ENCODE data around the gene LY86.

Gene LY86

DNA sequence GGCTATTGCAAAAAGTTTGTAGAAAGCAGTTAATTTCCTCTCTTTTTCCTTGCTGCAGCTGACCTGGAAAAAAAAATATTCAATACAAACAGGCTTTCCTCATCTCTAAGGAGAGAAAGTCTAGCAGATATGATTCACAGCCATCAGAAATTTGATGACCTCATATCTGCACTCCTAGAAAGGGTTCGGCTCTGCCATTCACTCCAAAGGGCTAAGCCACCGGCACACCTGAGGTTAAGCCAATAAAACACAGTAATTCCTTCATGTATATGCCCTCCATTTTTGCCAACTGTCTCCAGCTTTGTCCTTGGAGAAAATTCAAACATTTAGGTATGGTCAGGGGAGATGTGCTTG, 18.7 kb upstream of the LY86 start:
- H3K4me3 ChIP-seq (ENCODE audit: low read depth, low read length) = no peak overlapping the region

DNA sequence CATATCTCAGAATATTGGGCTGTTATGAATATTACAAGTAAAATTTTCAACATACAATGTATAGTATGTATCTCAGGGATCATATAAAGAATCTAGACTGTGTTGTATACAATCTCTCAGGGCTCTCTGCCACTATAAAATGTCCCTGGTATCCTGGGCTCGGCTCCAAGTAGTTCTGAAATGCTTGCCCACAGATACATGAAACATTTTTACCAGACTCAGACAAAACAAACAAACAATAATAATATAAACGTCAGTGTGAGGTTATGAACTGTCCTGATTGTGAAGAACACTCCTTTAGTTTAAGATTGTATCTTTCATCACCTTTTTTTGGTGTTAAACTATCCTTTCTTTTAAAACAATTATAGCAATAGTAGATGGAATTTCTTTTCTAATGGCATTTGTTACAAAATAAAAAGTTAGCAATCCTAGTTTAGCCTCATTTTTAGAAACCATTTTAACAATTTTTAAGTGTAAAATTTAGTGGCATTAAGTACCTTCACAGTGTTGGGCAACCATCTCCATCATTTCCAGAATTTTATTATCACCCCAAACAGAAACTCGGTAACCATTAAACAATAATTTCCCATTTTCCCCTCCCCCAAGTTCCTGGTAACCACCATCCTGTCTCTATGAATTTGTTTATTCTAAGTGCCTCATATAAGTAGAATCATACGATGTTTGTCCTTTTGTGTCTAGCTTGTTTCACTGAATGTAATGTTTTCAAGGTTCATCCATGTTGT, 17.4 kb upstream of the LY86 start:
- H3K4me3 ChIP-seq (ENCODE audit: low read depth, low read length) = no peak overlapping the region

DNA sequence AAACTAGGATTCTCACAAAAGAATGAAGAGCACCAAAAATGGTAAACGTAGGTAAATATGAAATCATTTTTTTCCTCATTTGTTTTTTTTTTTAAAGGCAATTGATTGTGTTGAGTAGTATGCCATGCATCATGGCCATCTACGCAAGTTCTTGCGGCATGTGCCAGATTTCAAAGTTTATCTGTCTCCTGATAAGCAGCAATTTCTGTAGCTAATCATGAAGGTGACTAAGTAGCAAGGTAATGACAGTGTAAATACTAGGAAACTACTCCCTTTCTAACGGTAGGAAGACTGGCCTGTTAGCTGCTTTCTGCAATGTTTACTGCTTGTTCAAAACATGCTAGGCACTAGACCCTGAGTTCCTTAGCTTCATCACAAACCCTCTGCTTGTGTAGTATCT, 13.4 kb upstream of the LY86 start:
- no peak overlapping the region for H3K4me3 ChIP-seq (ENCODE audit: low read depth, low read length)

DNA sequence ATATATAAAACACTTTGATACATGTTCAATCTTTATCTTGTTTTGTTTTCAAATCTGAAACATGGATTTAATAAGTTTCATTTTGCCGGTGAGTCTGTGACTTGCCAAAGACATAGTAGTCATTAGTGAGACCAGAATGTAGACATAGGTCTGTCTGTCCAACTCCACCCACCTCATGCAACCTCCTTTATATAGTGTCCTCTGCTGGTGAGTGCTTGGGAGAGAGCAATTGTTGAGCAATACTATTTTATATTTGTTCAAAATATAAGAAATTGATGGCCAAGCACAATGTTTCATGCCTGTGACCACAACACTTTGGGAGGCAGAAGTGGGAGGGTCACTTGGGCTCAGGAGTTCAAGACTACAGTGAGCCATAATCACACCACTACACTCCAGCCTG, 10.8 kb upstream of the LY86 start:
- H3K4me3 ChIP-seq (ENCODE audit: low read depth, low read length) = no peak overlapping the region

DNA sequence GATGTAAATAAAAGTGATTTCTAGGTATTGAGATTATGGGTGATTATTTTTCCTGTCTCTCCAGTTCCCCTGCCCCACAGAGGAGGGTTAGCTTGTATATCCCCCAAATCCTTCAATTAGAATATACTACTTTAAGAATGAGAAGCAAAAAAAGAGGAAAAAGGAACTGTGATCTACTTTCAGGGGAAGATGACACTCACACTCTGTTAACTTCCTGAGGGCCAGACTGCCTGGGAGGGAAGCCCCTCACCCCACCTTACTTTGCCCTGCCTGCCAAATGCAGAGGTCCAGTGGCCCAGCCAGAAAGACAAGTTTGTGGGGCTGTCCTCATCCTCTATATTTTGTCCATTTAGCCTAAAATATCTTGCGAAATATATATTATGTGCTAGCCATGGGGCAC, 9.2 kb upstream of the LY86 start:
- no peak overlapping the region for H3K4me3 ChIP-seq (ENCODE audit: low read depth, low read length)

DNA sequence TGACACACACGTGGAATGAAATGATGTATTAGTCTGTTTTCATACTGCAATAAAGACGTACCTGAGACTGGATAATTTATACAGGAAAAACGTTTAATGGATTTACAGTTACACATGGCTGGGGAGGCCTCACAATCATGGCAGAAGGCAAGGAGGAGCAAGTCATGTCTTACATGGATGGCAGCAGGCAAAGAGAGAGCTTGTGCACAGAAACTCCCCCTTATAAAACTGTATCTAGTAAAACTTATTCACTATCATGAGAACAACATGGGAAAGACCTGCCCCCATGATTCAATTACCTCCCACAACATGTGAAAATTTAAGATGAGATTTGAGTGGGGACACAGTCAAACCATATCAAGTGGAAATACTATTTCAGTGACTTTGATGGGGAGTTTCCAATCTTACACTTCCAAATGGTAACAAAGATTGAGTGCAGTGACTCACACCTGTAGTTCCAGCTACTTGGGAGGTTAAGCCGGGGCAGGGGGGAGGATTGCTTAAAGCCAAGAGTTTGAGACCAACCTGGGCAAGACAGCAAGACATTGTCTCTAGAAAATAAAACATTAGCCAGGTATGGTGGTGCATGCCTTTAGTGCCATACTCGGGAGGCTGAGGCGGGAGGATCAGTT, 8.2 kb upstream of the LY86 start:
- H3K4me3 ChIP-seq (ENCODE audit: low read depth, low read length) = no peak overlapping the region

DNA sequence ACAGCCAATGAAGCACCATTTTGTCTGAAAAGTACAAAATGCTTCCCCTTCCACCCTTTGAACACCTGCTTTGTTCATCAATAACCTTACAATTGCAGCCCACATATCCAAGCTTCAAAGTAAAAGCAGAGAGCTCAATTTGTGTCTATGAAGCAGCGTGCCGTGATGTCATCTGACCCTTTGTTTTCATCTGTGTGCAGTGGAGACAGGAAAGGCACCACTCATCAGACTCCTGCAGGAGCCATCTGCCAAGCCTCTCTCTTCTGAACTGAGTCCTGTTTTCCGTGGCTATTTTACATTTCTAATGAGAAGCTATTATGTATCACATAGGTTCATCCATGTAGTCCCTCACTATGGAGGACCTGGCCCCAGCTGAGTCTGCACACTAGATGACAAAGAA, 7.5 kb upstream of the LY86 start:
- H3K4me3 ChIP-seq (ENCODE audit: low read depth, low read length) = no peak overlapping the region

DNA sequence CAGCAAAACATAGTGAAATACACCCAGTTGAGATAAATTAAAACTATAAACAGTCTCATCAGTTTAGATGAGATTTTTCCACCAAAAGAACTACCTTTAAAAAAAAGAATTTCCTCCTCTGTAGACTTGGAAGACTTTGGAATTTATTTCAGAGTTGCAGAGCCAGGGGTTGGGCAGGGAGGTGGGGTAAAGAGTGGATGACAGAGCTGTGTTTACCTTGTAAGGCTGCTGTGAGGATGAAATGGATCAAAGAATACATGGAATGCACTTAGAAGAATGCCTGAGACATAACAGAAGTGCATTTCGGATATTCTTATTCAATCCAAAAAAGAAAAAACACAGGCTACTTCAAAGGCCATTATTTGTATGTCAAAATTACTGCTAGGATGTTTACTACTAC, 6.4 kb upstream of the LY86 start:
- no peak overlapping the region for H3K4me3 ChIP-seq (ENCODE audit: low read depth, low read length)

DNA sequence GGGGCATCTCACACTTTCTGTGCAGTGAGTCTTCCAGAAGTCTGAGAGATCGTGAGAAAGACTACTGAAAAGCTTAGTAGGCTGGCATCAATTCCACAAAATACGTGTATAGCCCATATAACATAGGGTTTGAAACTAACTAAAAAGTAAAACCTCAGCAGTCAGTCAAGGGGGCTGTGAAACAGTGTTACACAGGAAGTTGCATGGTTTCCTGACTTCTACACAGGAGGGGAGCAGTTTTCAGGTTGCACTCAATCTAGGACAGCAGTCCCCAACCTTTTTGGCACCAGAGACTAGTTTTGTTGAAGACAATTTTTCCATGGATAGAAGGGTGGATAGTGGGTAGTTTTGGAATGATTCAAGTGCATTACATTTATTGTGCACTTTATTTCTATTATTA, 4.7 kb upstream of the LY86 start:
- H3K4me3 ChIP-seq (ENCODE audit: low read depth, low read length) = no peak overlapping the region

DNA sequence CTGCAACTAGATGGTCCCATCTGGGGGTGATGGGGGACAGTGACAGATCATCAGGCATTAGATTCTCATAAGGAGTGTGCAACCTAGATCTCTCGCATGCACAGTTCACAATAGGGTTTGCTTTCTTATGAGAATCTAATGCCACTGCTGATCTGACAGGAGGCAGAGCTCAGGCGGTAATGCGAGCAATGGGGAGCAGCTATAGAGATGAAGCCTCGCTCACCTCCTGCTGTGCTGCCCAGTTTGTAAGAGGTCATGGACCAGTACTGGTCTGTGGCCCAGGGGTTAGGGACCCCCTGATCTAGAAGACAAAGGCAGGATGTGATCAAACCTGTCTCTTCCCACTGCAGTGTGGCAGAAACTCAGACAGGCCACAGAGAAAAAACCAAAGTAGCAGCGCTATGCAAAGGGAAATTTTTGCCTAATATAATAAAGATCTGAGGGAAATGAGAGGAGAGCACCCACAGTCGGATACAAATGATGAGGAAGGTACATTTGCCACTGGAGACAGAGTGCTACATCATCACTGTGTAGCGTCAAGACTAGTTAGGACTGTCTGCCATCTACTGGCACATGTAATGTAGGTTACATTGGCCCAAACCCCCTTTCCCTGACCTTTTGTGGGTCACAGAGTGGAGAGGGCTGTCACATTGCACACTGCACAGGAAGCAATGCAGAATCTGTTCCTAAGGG, 4.1 kb upstream of the LY86 start:
- no peak overlapping the region for H3K4me3 ChIP-seq (ENCODE audit: low read depth, low read length)

DNA sequence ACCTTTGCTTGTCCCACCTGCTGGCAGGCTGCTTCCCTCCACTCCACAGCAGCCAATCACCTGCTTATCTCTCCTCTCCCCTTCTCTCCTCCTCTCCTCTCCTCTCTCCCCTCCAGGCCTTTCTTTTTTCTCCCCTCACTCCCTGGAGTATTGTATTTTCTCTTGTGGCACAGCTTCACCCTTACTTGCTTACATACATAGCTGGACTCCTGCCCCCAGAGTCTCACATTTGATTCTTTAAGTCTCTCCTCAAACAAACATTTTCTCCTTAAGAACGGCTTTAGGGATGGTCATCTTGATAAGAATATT, 3.6 kb upstream of the LY86 start:
- no peak overlapping the region for H3K4me3 ChIP-seq (ENCODE audit: low read depth, low read length)

DNA sequence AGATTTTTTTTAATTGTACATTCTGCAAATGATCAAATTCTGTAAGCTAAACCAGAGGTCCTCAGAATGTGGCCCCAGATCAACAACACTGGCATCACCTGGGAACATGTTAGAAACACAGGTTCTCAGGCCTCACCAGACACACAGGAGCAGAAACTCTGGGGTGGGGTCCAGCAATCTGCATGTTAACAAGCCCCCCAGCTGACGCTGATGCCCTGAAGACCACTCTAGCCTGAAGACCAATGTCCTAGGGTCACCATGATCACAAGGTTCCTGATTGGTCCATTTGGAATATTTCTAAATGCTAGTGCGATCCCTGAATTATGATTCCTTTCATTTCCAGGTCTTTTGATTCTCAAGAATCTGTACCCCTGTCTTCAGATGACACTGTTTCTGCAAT, 2.4 kb upstream of the LY86 start:
- no peak overlapping the region for H3K4me3 ChIP-seq (ENCODE audit: low read depth, low read length)

DNA sequence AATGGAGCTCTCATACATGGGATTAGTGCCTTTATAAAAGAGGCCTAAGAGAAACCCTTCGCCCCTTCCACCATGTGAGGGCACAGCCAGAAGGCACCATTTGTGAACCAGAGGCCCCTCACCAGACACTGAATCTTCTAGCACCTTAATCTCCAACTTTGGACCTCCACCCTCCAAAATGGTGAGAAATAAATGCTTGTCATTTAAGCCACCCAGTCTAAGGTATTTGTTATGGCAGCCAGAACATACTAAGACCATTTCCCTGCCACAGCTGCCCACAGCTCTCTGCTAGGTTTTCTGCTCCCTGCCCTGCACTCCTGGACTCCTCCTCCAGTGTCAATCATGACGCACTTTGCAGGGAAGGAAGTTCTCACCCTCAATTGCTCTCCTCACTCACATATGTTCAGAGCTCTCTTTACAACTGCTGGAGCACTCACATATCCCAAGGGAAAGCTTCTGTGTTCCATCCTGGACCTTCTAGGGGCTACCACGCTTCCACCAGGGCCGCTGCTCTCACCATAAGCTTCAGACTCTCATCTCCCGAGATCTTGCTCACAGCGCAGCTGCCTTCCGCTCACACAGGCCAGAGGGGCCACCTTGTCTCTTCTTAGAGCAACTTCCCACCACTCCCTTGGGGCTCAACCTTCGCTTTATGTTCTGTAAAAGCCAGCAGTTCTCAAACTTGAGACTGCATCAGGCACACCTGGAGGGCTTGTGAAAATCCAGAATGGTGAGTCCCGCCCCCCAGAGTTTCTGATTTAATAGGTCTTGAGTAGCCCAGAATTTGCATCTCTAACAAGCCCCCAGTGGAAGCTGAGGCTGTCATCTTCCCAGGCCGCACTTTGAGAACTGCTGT, 1.6 kb upstream of the LY86 start:
- H3K4me3 ChIP-seq (ENCODE audit: low read depth, low read length) = no peak overlapping the region

DNA sequence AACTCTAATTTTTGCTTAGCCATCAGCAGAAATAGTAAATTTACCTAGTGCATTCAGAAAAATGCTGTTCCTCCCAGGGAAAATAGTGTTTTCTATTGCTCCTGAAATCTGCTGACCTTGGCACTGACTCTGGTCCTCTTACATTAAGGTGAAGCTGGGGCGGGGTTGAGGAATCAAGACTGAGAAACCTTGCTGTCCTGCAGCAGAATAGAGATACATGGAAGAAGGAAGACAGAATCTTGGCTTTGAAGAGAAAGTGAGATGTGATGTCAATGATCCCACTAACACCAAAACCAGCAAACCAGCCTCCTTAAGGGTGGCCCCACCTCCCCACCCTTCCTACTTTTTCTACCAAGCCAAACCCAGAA, 840 bp upstream of the LY86 start:
- H3K4me3 ChIP-seq (ENCODE audit: low read depth, low read length) = no peak overlapping the region

DNA sequence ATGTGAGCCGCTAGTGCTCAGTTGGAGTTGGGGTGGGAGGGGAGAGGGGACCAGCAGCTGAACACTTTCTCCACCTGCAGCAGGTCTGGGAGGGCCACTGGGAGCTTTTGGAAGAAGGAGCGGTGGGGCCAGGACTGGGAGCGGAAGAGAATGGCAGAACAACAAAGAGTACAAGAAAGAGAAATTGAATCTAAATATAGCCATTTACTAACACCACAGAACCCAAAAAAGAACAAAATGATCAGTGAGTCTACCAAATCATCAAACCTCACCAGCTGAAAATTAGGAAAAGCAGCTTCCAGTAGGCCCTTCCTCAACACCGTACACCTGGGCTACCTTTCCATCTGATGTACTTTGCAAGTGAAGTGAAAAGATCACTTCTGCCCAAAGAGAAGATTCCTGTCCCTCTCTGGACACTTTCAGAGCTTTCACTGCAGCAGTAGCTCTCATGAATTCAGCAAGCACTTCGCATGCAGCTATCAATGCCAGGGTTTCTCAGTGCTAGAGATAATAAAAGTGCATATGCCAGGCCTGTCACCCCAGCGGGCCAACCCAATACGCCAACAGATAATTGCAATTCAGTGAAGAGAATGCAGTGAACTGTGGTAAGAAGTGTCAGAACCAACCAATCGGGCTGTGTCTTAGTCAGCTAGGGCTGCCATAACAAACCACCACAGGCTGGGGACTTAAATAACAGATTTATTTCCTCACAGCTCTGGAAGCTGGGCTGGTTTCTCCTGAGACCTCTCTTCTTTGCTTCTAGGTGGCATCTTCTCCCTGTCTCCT, 597 bp downstream of the LY86 start:
- H3K4me3 ChIP-seq (ENCODE audit: low read depth, low read length) = no peak overlapping the region

DNA sequence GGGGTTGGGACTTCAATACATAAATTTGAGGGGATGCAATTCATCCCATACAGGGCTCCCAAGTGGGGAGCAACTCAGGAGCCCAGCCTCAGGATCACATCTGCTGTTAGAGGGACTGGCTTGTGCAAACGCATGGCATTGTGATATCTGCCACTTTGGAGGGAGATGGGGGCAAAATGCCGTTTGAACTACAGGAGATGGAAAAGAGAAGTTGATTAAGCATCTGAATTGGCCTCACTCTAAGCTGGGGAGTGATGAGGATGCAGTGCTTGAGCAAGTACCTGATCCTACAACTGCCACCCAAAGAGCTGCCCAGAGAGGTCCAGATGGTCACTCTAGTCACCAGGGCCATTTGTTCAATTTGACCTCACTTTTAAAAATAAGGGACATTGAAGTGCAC, 2.0 kb downstream of the LY86 start:
- no peak overlapping the region for H3K4me3 ChIP-seq (ENCODE audit: low read depth, low read length)

DNA sequence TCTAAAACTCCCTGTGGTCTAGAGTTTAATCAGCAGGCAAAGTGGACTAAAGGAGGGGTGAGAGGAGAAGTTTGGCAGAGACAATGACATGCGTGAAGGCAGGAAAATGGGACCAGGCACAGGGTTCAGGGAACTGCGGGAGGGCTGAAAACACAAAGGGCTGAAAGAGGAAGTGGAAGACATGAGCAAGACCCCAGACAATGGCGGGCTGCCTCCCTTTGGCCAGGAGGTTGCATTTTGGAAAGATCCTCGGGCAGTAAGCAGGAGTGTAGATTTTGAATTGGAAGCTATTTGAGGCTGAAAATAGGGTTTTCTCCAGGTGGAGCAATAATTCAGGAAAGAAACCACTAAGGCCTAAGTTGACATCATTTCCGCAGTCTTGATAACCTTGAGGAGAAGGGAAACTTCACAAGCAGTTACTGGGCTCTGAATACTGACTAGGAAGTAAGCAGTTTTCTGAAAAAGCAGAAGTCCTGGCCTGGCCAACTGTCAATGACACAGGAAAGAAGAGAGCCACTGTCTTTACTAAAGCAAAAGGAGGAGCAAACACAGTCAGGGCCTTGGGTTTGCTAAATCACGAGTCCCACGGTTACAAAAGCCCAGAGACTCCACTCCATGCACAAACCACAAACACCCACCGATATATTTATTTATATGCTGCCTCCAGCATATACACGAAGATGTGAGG, 3.4 kb downstream of the LY86 start:
- no peak overlapping the region for H3K4me3 ChIP-seq (ENCODE audit: low read depth, low read length)

DNA sequence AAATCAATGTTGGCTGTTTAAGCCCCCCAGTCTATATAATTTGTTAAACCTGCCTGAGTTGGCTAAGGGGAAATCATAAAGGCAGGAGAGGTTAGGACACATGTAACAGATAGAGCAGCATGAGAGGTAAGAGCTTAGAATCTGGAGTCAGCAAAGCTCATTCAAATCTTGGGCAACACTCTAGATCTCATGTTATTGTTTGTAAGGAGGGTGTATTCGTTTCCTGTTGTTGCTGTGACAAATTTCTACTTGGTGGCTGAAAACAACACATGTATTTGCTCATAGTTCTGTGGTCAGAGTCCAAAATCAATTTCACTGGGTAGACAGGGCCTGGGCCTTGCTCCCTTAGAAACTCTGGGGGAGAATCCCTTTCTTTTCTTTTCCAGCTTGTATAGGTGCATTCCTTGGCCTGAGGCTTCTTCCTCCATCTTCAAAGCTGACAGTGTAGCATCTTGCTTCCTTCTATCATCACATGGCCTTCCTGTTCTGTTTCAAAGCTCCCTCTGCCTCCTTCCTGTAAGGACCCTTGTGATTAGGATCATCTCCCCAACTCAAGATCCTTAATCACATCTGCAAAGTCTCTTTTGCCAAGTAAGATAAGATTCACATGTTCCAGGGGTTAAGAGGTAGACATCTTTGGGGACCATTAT, 4.4 kb downstream of the LY86 start:
- no peak overlapping the region for H3K4me3 ChIP-seq (ENCODE audit: low read depth, low read length)

DNA sequence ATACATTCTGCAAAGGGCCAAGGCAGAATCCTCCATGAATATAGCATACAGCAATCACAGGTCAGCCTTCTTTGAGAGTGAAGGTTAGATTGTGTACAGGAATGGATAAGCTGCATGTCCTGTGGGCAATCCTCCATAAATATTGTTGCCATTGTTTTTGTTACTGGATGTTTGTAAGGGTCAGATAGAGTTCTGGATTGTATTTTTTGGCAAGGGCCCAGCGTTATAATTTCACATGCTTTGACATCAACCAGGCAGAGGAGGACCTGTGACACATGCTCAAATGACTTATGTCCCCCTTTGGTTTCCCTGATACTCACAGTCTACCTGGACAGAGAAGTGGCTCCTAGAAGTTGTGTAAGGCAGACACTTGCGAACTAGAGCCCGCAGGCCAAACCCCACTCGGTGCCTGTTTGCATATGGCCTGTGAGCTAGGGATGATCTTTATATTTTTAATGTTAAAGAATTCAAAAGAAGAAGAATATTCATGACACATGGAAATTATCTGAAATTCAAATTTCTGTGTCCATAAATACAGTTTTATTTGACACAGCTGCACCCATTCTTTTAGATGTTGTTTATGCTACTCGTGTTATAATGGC, 5.4 kb downstream of the LY86 start:
- H3K4me3 ChIP-seq (ENCODE audit: low read depth, low read length) = no peak overlapping the region

DNA sequence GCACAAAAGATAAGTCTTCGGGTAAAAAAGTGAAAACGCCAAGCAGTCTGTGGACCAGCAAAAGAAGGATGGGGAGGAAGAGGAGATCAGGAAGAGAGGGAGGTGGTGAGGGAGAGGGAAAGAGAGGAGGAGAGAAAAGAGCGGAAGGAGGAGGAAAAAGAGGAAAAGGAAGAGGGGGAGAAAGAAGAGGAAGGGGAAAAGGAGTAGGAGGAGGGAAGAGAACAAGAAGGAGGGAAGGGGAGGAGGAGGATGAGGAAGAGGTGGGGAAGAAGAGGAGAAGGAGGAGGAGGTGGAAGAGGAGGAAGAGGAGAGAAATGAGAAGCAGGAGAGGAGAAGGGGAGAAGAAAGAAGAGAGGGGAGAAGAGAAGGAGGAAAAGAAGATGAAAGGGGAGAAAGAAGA, 6.5 kb downstream of the LY86 start:
- H3K4me3 ChIP-seq (ENCODE audit: low read depth, low read length) = no peak overlapping the region

Data from iPS-11a (cell line).